IMR-90 (cell line): ENCODE measurements around the gene ITPKA. TPM values are rescaled to one million over a fixed set of nuclear protein-coding genes. Genes with fewer than 3 reads are reported as not detected.

Source experiments
- ATAC-seq: fragments of 200-7000 bp; cut with Tn5 transposase; 2 replicates; pipeline ENCODE4 v1.9.1; 2020; ENCODE audit warnings: low read depth, mild to moderate bottlenecking, moderate library complexity
- BruUV-seq: library from RNA; stranded (reverse); fragments of 400-500 nt; replicated peaks from 2 replicates; lab custom pipeline; 2021; lab: Mats Ljungman, UMichigan
- CTCF ChIA-PET: fragments of 300-600 bp; formaldehyde crosslinking; extraction: SDS; loops from one replicate; lab custom pipeline; 2021; ENCODE audit warnings: antibody characterized with exemption; lab: Yijun Ruan, JAX
- POLR2A ChIA-PET: fragments of 300-600 bp; sonication (Branson Sonifier 250); formaldehyde crosslinking; loops from one replicate; lab custom pipeline; 2022; ENCODE audit warnings: antibody characterized with exemption; ENCODE audit not compliant: unreplicated experiment; lab: Charles Lee
- DNase-seq: peaks from one replicate; pipeline ENCODE4 v3.0.0; 2013
- H2AFZ ChIP-seq: replicated peaks from 2 replicates; pipeline ENCODE3; 2013; ENCODE audit warnings: low read length, mild to moderate bottlenecking; ENCODE audit not compliant: poor library complexity
- H2AK5ac ChIP-seq: 2 replicates; pipeline ENCODE4 v1.6.1; 2013; ENCODE audit warnings: low read depth, low read length, inconsistent platforms
- H2AK9ac ChIP-seq: replicated peaks from 2 replicates; pipeline ENCODE3; 2013; ENCODE audit warnings: mild to moderate bottlenecking, low read depth, low read length, moderate library complexity; ENCODE audit not compliant: poor library complexity
- H2BK120ac ChIP-seq: 2 replicates; pipeline ENCODE4 v1.6.1; 2013; ENCODE audit warnings: low read depth, low read length, inconsistent platforms
- H2BK15ac ChIP-seq: 3 replicates; pipeline ENCODE4 v1.6.1; 2013; ENCODE audit warnings: low read depth, low read length, inconsistent platforms
- H2BK20ac ChIP-seq: 2 replicates; pipeline ENCODE4 v1.6.1; 2013; ENCODE audit warnings: low read depth, mild to moderate bottlenecking, inconsistent platforms, low read length, moderate library complexity
- H2BK5ac ChIP-seq: 2 replicates; pipeline ENCODE4 v1.6.1; 2013; ENCODE audit warnings: mild to moderate bottlenecking, low read depth, low read length, inconsistent platforms; ENCODE audit not compliant: poor library complexity, severe bottlenecking
- H3K14ac ChIP-seq: replicated peaks from 2 replicates; pipeline ENCODE4 v1.6.1; 2013; ENCODE audit warnings: low read depth, low read length, inconsistent platforms
- H3K18ac ChIP-seq: 2 replicates; pipeline ENCODE4 v1.6.1; 2013; ENCODE audit warnings: low read depth, low read length, control low read depth
- H3K23ac ChIP-seq: 2 replicates; pipeline ENCODE4 v1.6.1; 2013; ENCODE audit warnings: low read depth, low read length, inconsistent platforms
- H3K27ac ChIP-seq: 2 replicates; pipeline ENCODE4 v1.5.1; 2013; ENCODE audit warnings: mild to moderate bottlenecking, control low read depth, low read length; ENCODE audit not compliant: insufficient read depth
- H3K27me3 ChIP-seq: 2 replicates; pipeline ENCODE4 v1.6.1; 2013; ENCODE audit warnings: low read length; ENCODE audit not compliant: control insufficient read depth, insufficient read depth
- H3K36me3 ChIP-seq: 2 replicates; pipeline ENCODE4 v1.6.1; 2013; ENCODE audit warnings: low read length, mixed read lengths; ENCODE audit not compliant: control insufficient read depth, insufficient read depth
- H3K4ac ChIP-seq: 2 replicates; pipeline ENCODE4 v1.6.1; 2013; ENCODE audit warnings: low read depth, low read length, inconsistent platforms
- H3K4me1 ChIP-seq: 2 replicates; pipeline ENCODE4 v1.6.1; 2013; ENCODE audit warnings: low read length, mixed read lengths; ENCODE audit not compliant: control insufficient read depth, insufficient read depth
- H3K4me2 ChIP-seq: 2 replicates; pipeline ENCODE4 v1.6.1; 2013; ENCODE audit warnings: low read depth, mild to moderate bottlenecking, control low read depth, low read length, moderate library complexity
- H3K4me3 ChIP-seq: 2 replicates; pipeline ENCODE4 v1.5.1; 2013; ENCODE audit warnings: low read depth, mild to moderate bottlenecking, control low read depth, low read length, moderate library complexity; ENCODE audit not compliant: insufficient read depth
- H3K56ac ChIP-seq: 2 replicates; pipeline ENCODE4 v1.6.1; 2013; ENCODE audit warnings: low read length, inconsistent platforms; ENCODE audit not compliant: insufficient read depth; ENCODE audit errors: extremely low read depth
- H3K79me1 ChIP-seq, 2 experiments: 2 replicates each; pipeline ENCODE4 v1.6.1; 2013; ENCODE audit warnings: low read length in 2 of 2, inconsistent platforms in 1 of 2, low read depth in 1 of 2
- H3K9ac ChIP-seq: 2 replicates; pipeline ENCODE4 v1.6.1; 2013; ENCODE audit warnings: low read depth, low read length, control low read depth
- H3K9me1 ChIP-seq: 2 replicates; pipeline ENCODE4 v1.6.1; 2013; ENCODE audit warnings: low read length, inconsistent platforms; ENCODE audit not compliant: insufficient read depth
- H3K9me3 ChIP-seq: 2 replicates; pipeline ENCODE4 v1.6.1; 2013; ENCODE audit warnings: low read length; ENCODE audit not compliant: control insufficient read depth, insufficient read depth
- H4K20me1 ChIP-seq: 2 replicates; pipeline ENCODE4 v1.6.1; 2013; ENCODE audit warnings: low read length, inconsistent platforms; ENCODE audit not compliant: insufficient read depth
- H4K5ac ChIP-seq: 2 replicates; pipeline ENCODE4 v1.6.1; 2013; ENCODE audit warnings: mild to moderate bottlenecking, low read depth, low read length, control low read depth
- H4K8ac ChIP-seq, 2 experiments: 2 replicates each; pipeline ENCODE4 v1.6.1; 2013; ENCODE audit warnings: low read depth in 2 of 2, low read length in 2 of 2, control low read depth in 1 of 2, inconsistent platforms in 1 of 2
- H4K91ac ChIP-seq: 2 replicates; pipeline ENCODE4 v1.6.1; 2013; ENCODE audit warnings: low read depth, low read length, inconsistent platforms; ENCODE audit not compliant: insufficient read depth
- CEBPB ChIP-seq: IDR thresholded peaks from 2 replicates; pipeline ENCODE4 v1.6.1; 2012; ENCODE audit warnings: low read depth, low read length, improper control_type of control experiment
- MXI1 ChIP-seq: IDR thresholded peaks from 2 replicates; pipeline ENCODE4 v1.6.1; 2012; ENCODE audit warnings: low read depth, mild to moderate bottlenecking, low read length, moderate library complexity, borderline replicate concordance
- POLR2A ChIP-seq: IDR thresholded peaks from 2 replicates; pipeline ENCODE4 v1.6.1; 2012; ENCODE audit warnings: mild to moderate bottlenecking, low read depth, low read length
- RFX5 ChIP-seq: IDR thresholded peaks from 2 replicates; pipeline ENCODE4 v1.8.0; 2012; ENCODE audit warnings: low read depth, mild to moderate bottlenecking, low read length, moderate library complexity
- WGBS, 2 experiments: methylation state at CpG; one replicate each; pipeline versions ENCODE4 v1.1.5 to v1.1.7; 2013; ENCODE audit warnings: missing lambda C conversion rate in 2 of 2; ENCODE audit not compliant: insufficient read length in 1 of 2; ENCODE audit errors: extremely low coverage in 2 of 2; 5-methylcytosine and 5-hydroxymethylcytosine counted together
- dilution Hi-C: fragments of 300-500 bp; cut with HindIII; formaldehyde crosslinking; loops from one replicate; pipeline ENCODE4 v1.14.3; 2018; ENCODE audit warnings: low sequenced_read_pairs; ENCODE audit not compliant: unreplicated experiment
- in situ Hi-C: fragments of 300-500 bp; cut with MboI; formaldehyde crosslinking; loops from 3 replicates; pipeline ENCODE4 v1.14.3; 2019; ENCODE audit warnings: low sequenced_read_pairs, inconsistent platforms, mixed read lengths
- intact Hi-C: fragments of 100-400 bp; cut with micrococcal nuclease; formaldehyde crosslinking; loops from 2 replicates; pipeline ENCODE4 v1.10.0; 2022
- polyA plus RNA-seq, 3 experiments: library from polyadenylated mRNA; depleted of rRNA; stranded (reverse); fragments of >200 nt; gene quantifications; 2 replicates each; pipeline ENCODE4 v1.2.3, GENCODE V29; 2012; ENCODE audit warnings: low replicate concordance in 1 of 3
- total RNA-seq: library from RNA; depleted of rRNA; stranded (reverse); fragments of >200 nt; gene quantifications from 2 replicates; pipeline ENCODE4 v1.2.3, GENCODE V29; 2012

The ITPKA gene
- total and polyA plus RNA-seq, 2 of the 4 experiments (the other 2 are of a cell fraction) = 1.1 to 1.8 TPM

DNA sequence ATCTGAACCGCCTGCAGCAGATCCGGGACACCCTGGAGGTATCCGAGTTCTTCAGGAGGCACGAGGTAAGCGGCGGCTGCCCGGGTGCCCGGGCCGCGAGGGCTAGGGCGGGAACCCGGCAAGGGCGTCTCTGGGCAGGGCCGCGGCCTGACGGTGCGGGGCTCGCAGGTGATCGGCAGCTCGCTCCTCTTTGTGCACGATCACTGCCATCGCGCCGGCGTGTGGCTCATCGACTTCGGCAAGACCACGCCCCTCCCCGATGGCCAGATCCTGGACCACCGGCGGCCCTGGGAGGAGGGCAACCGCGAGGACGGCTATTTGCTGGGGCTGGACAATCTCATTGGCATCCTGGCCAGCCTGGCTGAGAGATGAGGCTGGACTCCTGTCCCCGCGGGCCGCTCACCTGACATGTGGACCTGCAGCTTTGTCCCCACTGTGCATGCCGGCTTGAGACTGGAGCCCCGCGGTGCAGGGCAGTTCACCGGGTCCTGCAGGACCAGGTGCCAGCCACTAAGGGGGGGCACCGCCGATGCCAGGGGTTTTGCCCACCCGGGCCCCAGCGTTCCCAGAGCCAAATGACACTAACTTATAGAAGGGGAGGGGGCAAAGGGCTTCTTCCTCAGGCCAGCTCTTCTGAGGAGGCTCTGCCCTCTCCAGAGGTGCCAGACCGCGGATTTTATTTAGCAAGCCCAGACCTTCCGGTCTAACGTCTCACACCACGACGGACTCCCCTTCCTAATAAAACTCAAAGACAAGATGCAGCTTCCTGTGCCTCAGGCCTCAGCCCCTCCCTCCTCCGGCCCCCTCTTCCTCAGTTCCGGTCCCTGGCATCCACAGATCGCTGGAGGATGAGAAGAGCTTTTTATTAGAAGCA lies 9.4 kb downstream of the ITPKA start (continued):
- TF ChIP-seq CEBPB = no peak

DNA sequence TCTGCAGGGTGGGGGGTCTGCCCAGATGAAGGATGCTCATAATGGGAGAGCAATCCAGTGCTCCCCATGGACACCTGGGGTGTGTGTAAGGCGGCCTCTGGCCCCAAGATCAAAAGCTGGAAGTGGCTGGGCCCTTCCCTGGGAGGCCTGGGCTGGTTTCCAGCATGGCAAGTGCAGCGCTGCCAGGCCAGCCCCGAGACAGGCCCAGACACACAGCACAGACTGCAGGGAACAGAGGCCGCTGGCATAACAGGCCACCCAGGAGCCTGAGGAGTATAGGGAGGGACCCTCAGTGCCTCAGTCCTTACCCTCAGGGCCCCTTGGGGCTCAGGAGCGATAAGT lies 10.0 kb downstream of the ITPKA start:
- Histone ChIP-seq H3K56ac (no peak overlapping the region), H3K36me3 (no peaks in the 10 kb centered on the region), H3K18ac (no peak overlapping the region), H2AK9ac (no peak overlapping the region), H3K4ac (no peak overlapping the region), H3K23ac (no peak overlapping the region), H2BK15ac (no peak overlapping the region), H2BK120ac (no peak overlapping the region), H3K27ac (no peak overlapping the region), H3K9ac (no peak overlapping the region), H4K20me1 (peaks cover 4% of the 10 kb centered on the region; the same call in 1 of the 2 replicates), H3K27me3 (peaks cover 16% of the 10 kb centered on the region), H3K4me3 (no peak overlapping the region), H3K9me3 (no peaks in the 10 kb centered on the region), H2AK5ac (no peak overlapping the region), H3K4me1 (peaks cover 2% of the 10 kb centered on the region; the same call in 1 of the 2 replicates), H2AFZ (no peak overlapping the region), H3K9me1 (peaks cover 5% of the 10 kb centered on the region; the same call in 1 of the 2 replicates), H4K5ac (no peak overlapping the region), H4K8ac (no peak overlapping the region), H2BK20ac (no peak overlapping the region), H3K14ac (no peak overlapping the region), H3K4me2 (no peak overlapping the region), H3K79me1 (no peaks in the 10 kb centered on the region), H4K91ac (no peak overlapping the region), H2BK5ac (no peak overlapping the region)
- no TSS peak for BruUV-seq
- dilution Hi-C loops = no loop called here
- DNase-seq = no peak
- TF ChIP-seq POLR2A (no peak), MXI1 (no peak), RFX5 (no peak)
- CTCF ChIA-PET = no interaction called here
- in situ Hi-C loops = no loop called here
- ATAC-seq = no peak
- POLR2A ChIA-PET = no interaction called here
- 60% methylated on average over 1 of the region's 5 CpGs; no CpG with 5 or more reads in 1 of the 2 experiments for WGBS, 2 experiments
- intact Hi-C loops = no loop called here
